Fibroblast of lung (primary cell): ENCODE measurements around the gene BTBD2. TPM values are rescaled to one million over a fixed set of nuclear protein-coding genes. Genes with fewer than 3 reads are reported as not detected.

Source experiments
- DNase-seq, 2 donors: peaks; one replicate each; pipeline versions ENCODE4 v3.0.0 to v3.0.0-alpha.2; 2010; ENCODE audit warnings: low read depth in 2 of 2
- H2AFZ ChIP-seq: 2 replicates; pipeline ENCODE4 v1.5.1; 2012; ENCODE audit warnings: low read length, control low read depth, inconsistent platforms
- H3K27ac ChIP-seq: 2 replicates; pipeline ENCODE4 v1.5.1; 2011; ENCODE audit warnings: low read length, control low read depth; ENCODE audit not compliant: insufficient read depth
- H3K27me3 ChIP-seq: 2 replicates; pipeline ENCODE4 v1.5.1; 2011; ENCODE audit warnings: mild to moderate bottlenecking, low read length; ENCODE audit not compliant: control insufficient read depth, insufficient read depth
- H3K36me3 ChIP-seq: 2 replicates; pipeline ENCODE4 v1.5.1; 2011; ENCODE audit warnings: low read length; ENCODE audit not compliant: control insufficient read depth, insufficient read depth
- H3K4me1 ChIP-seq: 2 replicates; pipeline ENCODE4 v1.5.1; 2011; ENCODE audit warnings: low read length; ENCODE audit not compliant: control insufficient read depth, insufficient read depth; ENCODE audit errors: extremely low read depth
- H3K4me2 ChIP-seq: 2 replicates; pipeline ENCODE4 v1.5.1; 2011; ENCODE audit warnings: low read length, control low read depth; ENCODE audit not compliant: insufficient read depth; ENCODE audit errors: extremely low read depth
- H3K4me3 ChIP-seq, 4 experiments: fragments of 200-600 bp in 1 of 4; sonication (generic) in 1 of 4; replicated peaks in 1 of 4; 2 replicates each; pipeline ENCODE4 v1.5.1; 2011 to 2016; ENCODE audit warnings: low read length in 4 of 4, low read depth in 3 of 4, mild to moderate bottlenecking in 3 of 4, control low read depth in 2 of 4, inconsistent platforms in 1 of 4, mixed read lengths in 1 of 4; ENCODE audit not compliant: insufficient read depth in 1 of 4; ENCODE audit errors: control extremely low read depth in 1 of 4
- H3K79me2 ChIP-seq: 2 replicates; pipeline ENCODE4 v1.5.1; 2012; ENCODE audit warnings: mild to moderate bottlenecking, low read length, inconsistent platforms; ENCODE audit not compliant: control insufficient read depth, insufficient read depth
- H3K9ac ChIP-seq: 2 replicates; pipeline ENCODE4 v1.5.1; 2011; ENCODE audit warnings: mild to moderate bottlenecking, low read length, control low read depth; ENCODE audit not compliant: insufficient read depth
- H3K9me3 ChIP-seq: 2 replicates; pipeline ENCODE4 v1.5.1; 2012; ENCODE audit warnings: low read depth, low read length; ENCODE audit not compliant: control insufficient read depth, insufficient read depth
- H4K20me1 ChIP-seq: 2 replicates; pipeline ENCODE4 v1.5.1; 2011; ENCODE audit warnings: low read length; ENCODE audit not compliant: control insufficient read depth, insufficient read depth; ENCODE audit errors: extremely low read depth
- EZH2 ChIP-seq: IDR thresholded peaks from 2 replicates; pipeline ENCODE4 v1.5.1; 2012; ENCODE audit warnings: low read length, control low read depth, mild to moderate bottlenecking; ENCODE audit errors: missing control alignments
- polyA plus RNA-seq, 2 donors: library from polyadenylated mRNA; depleted of rRNA in 1 of 2; stranded (reverse) in 1 of 2; unstranded in 1 of 2; fragments of >200 nt; gene quantifications; 2 replicates each; pipeline ENCODE4 v1.2.1, GENCODE V29; 2011 to 2012; ENCODE audit warnings: missing spikeins in 1 of 2
- total RNA-seq: library from RNA; depleted of rRNA; stranded (reverse); fragments of >200 nt; gene quantifications from 2 replicates; pipeline ENCODE4 v1.2.1, GENCODE V29; 2014
- TF ChIP-seq, protein P1 (sequence below), 2 donors: IDR thresholded peaks in 1 of 2; conservative IDR thresholded peaks in 1 of 2; 1 replicate in 1 of 2; 2 replicates in 1 of 2; pipeline ENCODE4 v1.5.1; 2011 to 2012; ENCODE audit warnings: low read length in 2 of 2, control low read depth in 1 of 2, inconsistent platforms in 1 of 2, low read depth in 1 of 2, mild to moderate bottlenecking in 1 of 2

The BTBD2 gene
- total and polyA plus RNA-seq, 2 donors (not counting 1 experiment from before 2014, with no cell fraction given) = 14.0 to 70.2 TPM

DNA sequence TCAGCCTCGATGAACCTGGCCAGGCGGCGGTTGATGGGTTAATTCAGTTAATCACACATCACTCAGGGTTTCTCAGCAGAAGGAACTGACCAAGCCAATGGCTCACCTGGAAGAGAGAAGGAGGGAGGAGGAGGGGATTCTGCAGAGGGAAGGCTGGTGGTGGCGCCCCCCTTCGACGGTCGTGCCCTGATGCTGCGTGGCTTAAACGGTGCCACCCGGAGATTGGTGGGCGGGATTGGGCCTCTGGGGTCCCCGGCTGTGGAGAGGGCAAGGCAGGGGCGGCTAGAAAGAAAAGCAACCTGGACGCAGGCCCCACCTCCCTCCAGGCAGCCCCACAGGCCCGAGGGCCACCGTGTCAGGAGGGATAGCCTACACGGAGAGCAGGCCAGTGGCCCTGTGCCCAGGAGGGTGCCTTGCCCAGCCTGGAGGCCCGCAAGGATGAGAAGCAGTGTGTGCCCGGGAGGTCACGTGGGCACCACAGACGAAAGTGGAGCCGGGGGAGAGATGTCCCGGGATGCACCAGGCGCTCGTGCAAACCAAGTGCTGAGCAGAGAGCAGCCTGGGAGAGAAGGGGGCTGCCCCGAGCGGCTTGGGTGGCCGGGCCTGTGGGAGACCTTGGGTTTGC, 58.5 kb downstream of the BTBD2 start:
- peaks cover 44% of the 10 kb centered on the region for H3K79me2 ChIP-seq
- no peak overlapping the region for H3K27ac ChIP-seq
- peaks cover 2% of the 10 kb centered on the region for H4K20me1 ChIP-seq
- H3K9ac ChIP-seq = no peak overlapping the region
- H3K4me1 ChIP-seq = no peaks in the 10 kb centered on the region
- H3K4me3 ChIP-seq = no peak overlapping the region
- no peaks in the 10 kb centered on the region for H3K9me3 ChIP-seq
- no peaks in the 10 kb centered on the region for H3K27me3 ChIP-seq
- TF ChIP-seq, protein P1, sequence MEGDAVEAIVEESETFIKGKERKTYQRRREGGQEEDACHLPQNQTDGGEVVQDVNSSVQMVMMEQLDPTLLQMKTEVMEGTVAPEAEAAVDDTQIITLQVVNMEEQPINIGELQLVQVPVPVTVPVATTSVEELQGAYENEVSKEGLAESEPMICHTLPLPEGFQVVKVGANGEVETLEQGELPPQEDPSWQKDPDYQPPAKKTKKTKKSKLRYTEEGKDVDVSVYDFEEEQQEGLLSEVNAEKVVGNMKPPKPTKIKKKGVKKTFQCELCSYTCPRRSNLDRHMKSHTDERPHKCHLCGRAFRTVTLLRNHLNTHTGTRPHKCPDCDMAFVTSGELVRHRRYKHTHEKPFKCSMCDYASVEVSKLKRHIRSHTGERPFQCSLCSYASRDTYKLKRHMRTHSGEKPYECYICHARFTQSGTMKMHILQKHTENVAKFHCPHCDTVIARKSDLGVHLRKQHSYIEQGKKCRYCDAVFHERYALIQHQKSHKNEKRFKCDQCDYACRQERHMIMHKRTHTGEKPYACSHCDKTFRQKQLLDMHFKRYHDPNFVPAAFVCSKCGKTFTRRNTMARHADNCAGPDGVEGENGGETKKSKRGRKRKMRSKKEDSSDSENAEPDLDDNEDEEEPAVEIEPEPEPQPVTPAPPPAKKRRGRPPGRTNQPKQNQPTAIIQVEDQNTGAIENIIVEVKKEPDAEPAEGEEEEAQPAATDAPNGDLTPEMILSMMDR (conservative IDR thresholded peaks at IDR 0.05 in 1 of 2, IDR thresholded peaks at IDR 0.05 in 1 of 2; ENCODE audit: low read depth in 1 of 2, low read length in 2 of 2) = no peak
- no peak for TF ChIP-seq EZH2
- H3K36me3 ChIP-seq = peaks cover 3% of the 10 kb centered on the region
- H2AFZ ChIP-seq = no peak overlapping the region
- no peak overlapping the region for H3K4me2 ChIP-seq
- no peak for DNase-seq

DNA sequence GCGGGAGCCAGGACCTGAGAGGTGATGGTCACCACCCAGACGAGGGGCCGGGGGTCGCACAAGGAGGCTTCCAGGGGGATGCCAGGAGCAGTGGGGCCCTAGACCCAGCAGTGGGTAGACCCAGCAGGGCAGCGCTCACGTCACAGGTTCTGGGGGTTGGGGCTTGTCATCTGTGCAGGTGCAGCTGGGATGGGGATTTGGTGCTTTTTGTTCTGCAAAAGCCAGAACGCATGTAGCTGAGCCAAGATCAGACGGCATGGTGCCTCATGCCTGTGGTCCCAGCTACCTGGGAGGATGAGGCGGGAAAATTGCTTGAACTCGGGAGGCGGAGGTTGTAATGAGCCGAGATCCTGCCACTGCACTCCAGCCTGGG, 59.4 kb downstream of the BTBD2 start:
- TF ChIP-seq, protein P1 (conservative IDR thresholded peaks at IDR 0.05 in 1 of 2, IDR thresholded peaks at IDR 0.05 in 1 of 2; ENCODE audit: low read depth in 1 of 2, low read length in 2 of 2) = no peak
- no peak for TF ChIP-seq EZH2
- H3K9ac ChIP-seq = no peak overlapping the region
- no peak overlapping the region for H2AFZ ChIP-seq
- H3K79me2 ChIP-seq = peaks cover 45% of the 10 kb centered on the region
- no peaks in the 10 kb centered on the region for H3K27me3 ChIP-seq
- DNase-seq = no peak
- H3K4me2 ChIP-seq = no peak overlapping the region
- H3K4me3 ChIP-seq = no peak overlapping the region
- no peaks in the 10 kb centered on the region for H3K9me3 ChIP-seq
- H4K20me1 ChIP-seq = peaks cover 2% of the 10 kb centered on the region
- H3K4me1 ChIP-seq = no peaks in the 10 kb centered on the region
- H3K27ac ChIP-seq = no peak overlapping the region
- H3K36me3 ChIP-seq = peaks cover 4% of the 10 kb centered on the region

DNA sequence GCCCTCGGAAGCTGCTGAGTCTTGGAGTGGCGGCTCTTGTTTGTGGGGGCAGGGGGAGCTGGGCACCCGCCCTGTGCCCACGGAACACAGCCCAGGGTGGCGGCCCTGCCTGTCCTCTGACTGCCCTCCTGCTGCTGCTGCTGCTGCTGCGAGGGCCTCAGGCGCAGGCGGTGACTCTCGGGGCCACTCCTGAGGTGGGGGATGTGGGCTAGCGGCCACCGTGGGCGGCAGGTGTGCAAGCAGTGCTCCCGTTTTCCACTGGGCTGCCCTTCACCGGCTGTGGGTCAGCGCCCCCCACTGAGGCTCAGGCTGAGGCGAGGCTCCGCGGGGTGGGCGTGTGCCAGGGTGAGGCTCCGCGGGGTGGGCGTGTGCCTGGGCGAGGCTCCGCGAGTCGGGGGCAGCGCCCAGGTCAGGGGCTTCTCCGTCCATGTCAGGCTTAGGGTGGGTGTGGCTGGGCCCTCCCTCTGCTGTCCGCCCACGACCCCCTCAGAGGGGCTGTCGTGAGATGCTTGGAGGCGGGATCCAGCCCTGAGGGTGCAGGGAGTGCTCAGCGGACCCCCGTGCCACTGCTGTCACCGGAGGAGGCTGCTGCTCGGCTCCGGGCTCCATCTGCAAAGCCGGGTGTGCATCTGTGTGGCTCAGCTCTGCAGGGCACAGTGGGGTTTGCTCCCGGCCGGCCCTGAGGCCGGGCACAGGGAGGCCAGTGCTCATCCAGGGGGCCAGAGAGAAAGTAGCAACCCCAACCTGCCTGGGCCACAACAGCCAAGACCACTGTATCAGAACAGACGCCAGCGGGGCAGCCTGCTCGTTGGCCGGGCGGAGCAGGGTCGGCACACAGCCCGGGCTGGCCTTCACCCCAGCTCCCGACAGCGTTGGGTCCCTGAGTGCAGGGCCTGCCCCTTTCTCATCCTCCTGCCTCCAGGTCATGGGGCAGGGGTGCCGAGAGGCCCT, 60.1 kb downstream of the BTBD2 start:
- Histone ChIP-seq H3K9me3 (no peaks in the 10 kb centered on the region), H3K27me3 (no peaks in the 10 kb centered on the region), H3K27ac (no peak overlapping the region), H4K20me1 (peaks cover 2% of the 10 kb centered on the region), H3K4me1 (no peaks in the 10 kb centered on the region), H3K4me2 (no peak overlapping the region), H3K4me3 (no peak overlapping the region), H3K79me2 (peaks cover 44% of the 10 kb centered on the region), H2AFZ (no peak overlapping the region), H3K36me3 (peaks cover 4% of the 10 kb centered on the region), H3K9ac (no peak overlapping the region)
- no peak for TF ChIP-seq EZH2
- TF ChIP-seq, protein P1 (conservative IDR thresholded peaks at IDR 0.05 in 1 of 2, IDR thresholded peaks at IDR 0.05 in 1 of 2; ENCODE audit: low read depth in 1 of 2, low read length in 2 of 2) = no peak
- no peak for DNase-seq
